ENCODE measurements around the gene LPP. TPM values are rescaled to one million over a fixed set of nuclear protein-coding genes. Genes with fewer than 3 reads are reported as not detected.

Gene LPP
- total RNA-seq, 6 experiments from 2014 or later: 41.5 to 90.5 (median 69.5) TPM

GRCh38 chr3:188877381-188877780 is 723.4 kb downstream of the LPP start:
- WGBS (ENCODE audit: insufficient coverage, low coverage, low lambda C conversion rate, missing lambda C conversion rate): 96% methylated on average over 3 of the region's 3 CpGs
- Histone ChIP-seq H3K9me3 (no peaks in the 10 kb centered on the region), H3K4me3 (no peak overlapping the region), H3K36me3 (peaks cover 0 to 25% (median 6%) of the 10 kb centered on the region in 4 donors), H3K27me3 (no peaks in the 10 kb centered on the region), H3K4me1 (peaks cover 0 to 26% (median 5%) of the 10 kb centered on the region in 4 donors), H3K27ac (no peak overlapping the region)
- DNase-seq (no peak), ATAC-seq (no peak)
- no peak for TF ChIP-seq POLR2A (IDR thresholded peaks at IDR 0.05)
- TF ChIP-seq, protein P1, sequence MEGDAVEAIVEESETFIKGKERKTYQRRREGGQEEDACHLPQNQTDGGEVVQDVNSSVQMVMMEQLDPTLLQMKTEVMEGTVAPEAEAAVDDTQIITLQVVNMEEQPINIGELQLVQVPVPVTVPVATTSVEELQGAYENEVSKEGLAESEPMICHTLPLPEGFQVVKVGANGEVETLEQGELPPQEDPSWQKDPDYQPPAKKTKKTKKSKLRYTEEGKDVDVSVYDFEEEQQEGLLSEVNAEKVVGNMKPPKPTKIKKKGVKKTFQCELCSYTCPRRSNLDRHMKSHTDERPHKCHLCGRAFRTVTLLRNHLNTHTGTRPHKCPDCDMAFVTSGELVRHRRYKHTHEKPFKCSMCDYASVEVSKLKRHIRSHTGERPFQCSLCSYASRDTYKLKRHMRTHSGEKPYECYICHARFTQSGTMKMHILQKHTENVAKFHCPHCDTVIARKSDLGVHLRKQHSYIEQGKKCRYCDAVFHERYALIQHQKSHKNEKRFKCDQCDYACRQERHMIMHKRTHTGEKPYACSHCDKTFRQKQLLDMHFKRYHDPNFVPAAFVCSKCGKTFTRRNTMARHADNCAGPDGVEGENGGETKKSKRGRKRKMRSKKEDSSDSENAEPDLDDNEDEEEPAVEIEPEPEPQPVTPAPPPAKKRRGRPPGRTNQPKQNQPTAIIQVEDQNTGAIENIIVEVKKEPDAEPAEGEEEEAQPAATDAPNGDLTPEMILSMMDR (IDR thresholded peaks at IDR 0.05): no peak
- intact Hi-C loops (cut with DNase I): no loop called here

GRCh38 chr3:188878076-188878475 is 724.1 kb downstream of the LPP start:
- no peak overlapping the region for H3K4me3 ChIP-seq
- ATAC-seq (no peak), DNase-seq (no peak)
- 100% methylated on average over 2 of the region's 2 CpGs for WGBS (ENCODE audit: insufficient coverage, low coverage, low lambda C conversion rate, missing lambda C conversion rate)
- TF ChIP-seq, protein P1 (IDR thresholded peaks at IDR 0.05): no peak
- no peak for TF ChIP-seq POLR2A (IDR thresholded peaks at IDR 0.05)
- intact Hi-C loops (cut with DNase I): no loop called here
- no peaks in the 10 kb centered on the region for H3K27me3 ChIP-seq
- no peak overlapping the region for H3K27ac ChIP-seq
- H3K4me1 ChIP-seq: peaks cover 0 to 28% (median 6%) of the 10 kb centered on the region in 4 donors
- peaks cover 0 to 22% (median 6%) of the 10 kb centered on the region in 4 donors for H3K36me3 ChIP-seq
- H3K9me3 ChIP-seq: no peaks in the 10 kb centered on the region

DNA sequence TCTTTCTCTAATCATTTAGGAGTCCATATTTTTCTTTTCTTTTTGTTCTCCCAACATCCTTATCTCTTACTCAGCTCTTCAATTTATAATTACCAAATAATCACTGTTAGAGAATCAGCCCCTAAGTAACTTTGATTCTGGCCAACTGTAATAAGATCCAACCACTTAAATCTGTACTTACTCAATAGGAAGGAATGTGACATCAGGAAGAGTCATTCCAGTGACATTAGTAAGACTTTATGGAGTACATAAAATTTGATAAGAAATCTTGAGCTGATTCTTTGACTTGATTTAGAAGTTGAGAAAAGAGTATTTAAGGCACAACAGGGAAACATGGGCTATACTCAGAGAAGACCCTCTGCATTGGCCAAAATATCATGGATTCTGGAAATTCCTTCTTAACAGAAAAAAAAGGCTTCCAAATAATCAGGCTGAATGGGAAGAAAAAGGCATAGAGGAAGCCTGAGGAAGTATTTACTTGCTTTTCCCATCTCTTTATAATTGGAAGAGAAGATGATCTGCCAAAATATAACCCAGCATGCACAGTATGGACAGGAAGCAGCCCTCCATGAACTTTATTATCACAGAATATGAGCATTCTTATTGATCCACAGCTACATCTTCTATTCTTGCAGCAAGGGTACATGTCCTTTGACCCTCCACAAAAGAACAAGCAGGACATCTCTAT is 728.1 kb downstream of the LPP start:
- DNase-seq (no peak), ATAC-seq (peak in 1 of 4 donors; percentile 28)
- Histone ChIP-seq H3K9me3 (no peaks in the 10 kb centered on the region), H3K4me3 (no peak overlapping the region), H3K27ac (no peak overlapping the region), H3K36me3 (no peaks in the 10 kb centered on the region), H3K27me3 (no peaks in the 10 kb centered on the region), H3K4me1 (peaks cover 0 to 21% (median 2%) of the 10 kb centered on the region in 4 donors)
- TF ChIP-seq POLR2A (IDR thresholded peaks at IDR 0.05): no peak
- TF ChIP-seq, protein P1 (IDR thresholded peaks at IDR 0.05): no peak
- intact Hi-C loops (cut with DNase I): no loop called here

GRCh38 chr3:188884299-188885043 is 730.5 kb downstream of the LPP start:
- H3K27ac ChIP-seq: no peak overlapping the region
- TF ChIP-seq POLR2A (IDR thresholded peaks at IDR 0.05): no peak
- TF ChIP-seq, protein P1 (IDR thresholded peaks at IDR 0.05): no peak
- ATAC-seq (peak; percentile 10 to 58 (median 18)), DNase-seq (no peak)
- no peaks in the 10 kb centered on the region for H3K9me3 ChIP-seq
- no peaks in the 10 kb centered on the region for H3K36me3 ChIP-seq
- no peak overlapping the region for H3K4me3 ChIP-seq
- peaks cover 0 to 21% (median 2%) of the 10 kb centered on the region in 4 donors for H3K4me1 ChIP-seq
- H3K27me3 ChIP-seq: no peaks in the 10 kb centered on the region
- 72% methylated on average over 11 of the region's 11 CpGs for WGBS (ENCODE audit: insufficient coverage, low coverage, low lambda C conversion rate, missing lambda C conversion rate)
- intact Hi-C loops (cut with DNase I): no loop called here

Data from right lobe of liver (tissue), 6 donors.